ENCODE results near the gene GGACT. TPM values are rescaled to one million over a fixed set of nuclear protein-coding genes. Genes with fewer than 3 reads are reported as not detected.

Gene GGACT
- total and polyA plus RNA-seq, 2 experiments from 2014 or later: 0.24 to 1.0 TPM

GRCh38 chr13:100540621-100541020, 48.0 kb downstream of the GGACT start (continued):
- TF ChIP-seq, protein P1, sequence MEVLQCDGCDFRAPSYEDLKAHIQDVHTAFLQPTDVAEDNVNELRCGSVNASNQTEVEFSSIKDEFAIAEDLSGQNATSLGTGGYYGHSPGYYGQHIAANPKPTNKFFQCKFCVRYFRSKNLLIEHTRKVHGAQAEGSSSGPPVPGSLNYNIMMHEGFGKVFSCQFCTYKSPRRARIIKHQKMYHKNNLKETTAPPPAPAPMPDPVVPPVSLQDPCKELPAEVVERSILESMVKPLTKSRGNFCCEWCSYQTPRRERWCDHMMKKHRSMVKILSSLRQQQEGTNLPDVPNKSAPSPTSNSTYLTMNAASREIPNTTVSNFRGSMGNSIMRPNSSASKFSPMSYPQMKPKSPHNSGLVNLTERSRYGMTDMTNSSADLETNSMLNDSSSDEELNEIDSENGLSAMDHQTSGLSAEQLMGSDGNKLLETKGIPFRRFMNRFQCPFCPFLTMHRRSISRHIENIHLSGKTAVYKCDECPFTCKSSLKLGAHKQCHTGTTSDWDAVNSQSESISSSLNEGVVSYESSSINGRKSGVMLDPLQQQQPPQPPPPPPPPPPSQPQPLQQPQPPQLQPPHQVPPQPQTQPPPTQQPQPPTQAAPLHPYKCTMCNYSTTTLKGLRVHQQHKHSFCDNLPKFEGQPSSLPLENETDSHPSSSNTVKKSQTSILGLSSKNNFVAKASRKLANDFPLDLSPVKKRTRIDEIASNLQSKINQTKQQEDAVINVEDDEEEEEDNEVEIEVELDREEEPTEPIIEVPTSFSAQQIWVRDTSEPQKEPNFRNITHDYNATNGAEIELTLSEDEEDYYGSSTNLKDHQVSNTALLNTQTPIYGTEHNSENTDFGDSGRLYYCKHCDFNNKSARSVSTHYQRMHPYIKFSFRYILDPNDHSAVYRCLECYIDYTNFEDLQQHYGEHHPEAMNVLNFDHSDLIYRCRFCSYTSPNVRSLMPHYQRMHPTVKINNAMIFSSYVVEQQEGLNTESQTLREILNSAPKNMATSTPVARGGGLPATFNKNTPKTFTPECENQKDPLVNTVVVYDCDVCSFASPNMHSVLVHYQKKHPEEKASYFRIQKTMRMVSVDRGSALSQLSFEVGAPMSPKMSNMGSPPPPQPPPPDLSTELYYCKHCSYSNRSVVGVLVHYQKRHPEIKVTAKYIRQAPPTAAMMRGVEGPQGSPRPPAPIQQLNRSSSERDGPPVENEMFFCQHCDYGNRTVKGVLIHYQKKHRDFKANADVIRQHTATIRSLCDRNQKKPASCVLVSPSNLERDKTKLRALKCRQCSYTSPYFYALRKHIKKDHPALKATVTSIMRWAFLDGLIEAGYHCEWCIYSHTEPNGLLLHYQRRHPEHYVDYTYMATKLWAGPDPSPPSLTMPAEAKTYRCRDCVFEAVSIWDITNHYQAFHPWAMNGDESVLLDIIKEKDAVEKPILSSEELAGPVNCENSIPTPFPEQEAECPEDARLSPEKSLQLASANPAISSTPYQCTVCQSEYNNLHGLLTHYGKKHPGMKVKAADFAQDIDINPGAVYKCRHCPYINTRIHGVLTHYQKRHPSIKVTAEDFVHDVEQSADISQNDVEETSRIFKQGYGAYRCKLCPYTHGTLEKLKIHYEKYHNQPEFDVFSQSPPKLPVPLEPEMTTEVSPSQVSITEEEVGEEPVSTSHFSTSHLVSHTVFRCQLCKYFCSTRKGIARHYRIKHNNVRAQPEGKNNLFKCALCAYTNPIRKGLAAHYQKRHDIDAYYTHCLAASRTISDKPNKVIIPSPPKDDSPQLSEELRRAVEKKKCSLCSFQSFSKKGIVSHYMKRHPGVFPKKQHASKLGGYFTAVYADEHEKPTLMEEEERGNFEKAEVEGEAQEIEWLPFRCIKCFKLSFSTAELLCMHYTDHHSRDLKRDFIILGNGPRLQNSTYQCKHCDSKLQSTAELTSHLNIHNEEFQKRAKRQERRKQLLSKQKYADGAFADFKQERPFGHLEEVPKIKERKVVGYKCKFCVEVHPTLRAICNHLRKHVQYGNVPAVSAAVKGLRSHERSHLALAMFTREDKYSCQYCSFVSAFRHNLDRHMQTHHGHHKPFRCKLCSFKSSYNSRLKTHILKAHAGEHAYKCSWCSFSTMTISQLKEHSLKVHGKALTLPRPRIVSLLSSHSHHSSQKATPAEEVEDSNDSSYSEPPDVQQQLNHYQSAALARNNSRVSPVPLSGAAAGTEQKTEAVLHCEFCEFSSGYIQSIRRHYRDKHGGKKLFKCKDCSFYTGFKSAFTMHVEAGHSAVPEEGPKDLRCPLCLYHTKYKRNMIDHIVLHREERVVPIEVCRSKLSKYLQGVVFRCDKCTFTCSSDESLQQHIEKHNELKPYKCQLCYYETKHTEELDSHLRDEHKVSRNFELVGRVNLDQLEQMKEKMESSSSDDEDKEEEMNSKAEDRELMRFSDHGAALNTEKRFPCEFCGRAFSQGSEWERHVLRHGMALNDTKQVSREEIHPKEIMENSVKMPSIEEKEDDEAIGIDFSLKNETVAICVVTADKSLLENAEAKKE (CRISPR knock-in tag; IDR thresholded peaks at IDR 0.05): no peak
- TF ChIP-seq CREB1 (CRISPR knock-in tag; IDR thresholded peaks at IDR 0.05; ENCODE audit: low read depth) (no peak), EZH2phosphoT487 (IDR thresholded peaks at IDR 0.05; ENCODE audit: unreplicated experiment) (no peak), ZNF331 (CRISPR knock-in tag; IDR thresholded peaks at IDR 0.05; ENCODE audit: low read depth) (no peak), POLR2AphosphoS5 (IDR thresholded peaks at IDR 0.05; ENCODE audit: low read depth) (no peak)
- TF ChIP-seq, protein P2, sequence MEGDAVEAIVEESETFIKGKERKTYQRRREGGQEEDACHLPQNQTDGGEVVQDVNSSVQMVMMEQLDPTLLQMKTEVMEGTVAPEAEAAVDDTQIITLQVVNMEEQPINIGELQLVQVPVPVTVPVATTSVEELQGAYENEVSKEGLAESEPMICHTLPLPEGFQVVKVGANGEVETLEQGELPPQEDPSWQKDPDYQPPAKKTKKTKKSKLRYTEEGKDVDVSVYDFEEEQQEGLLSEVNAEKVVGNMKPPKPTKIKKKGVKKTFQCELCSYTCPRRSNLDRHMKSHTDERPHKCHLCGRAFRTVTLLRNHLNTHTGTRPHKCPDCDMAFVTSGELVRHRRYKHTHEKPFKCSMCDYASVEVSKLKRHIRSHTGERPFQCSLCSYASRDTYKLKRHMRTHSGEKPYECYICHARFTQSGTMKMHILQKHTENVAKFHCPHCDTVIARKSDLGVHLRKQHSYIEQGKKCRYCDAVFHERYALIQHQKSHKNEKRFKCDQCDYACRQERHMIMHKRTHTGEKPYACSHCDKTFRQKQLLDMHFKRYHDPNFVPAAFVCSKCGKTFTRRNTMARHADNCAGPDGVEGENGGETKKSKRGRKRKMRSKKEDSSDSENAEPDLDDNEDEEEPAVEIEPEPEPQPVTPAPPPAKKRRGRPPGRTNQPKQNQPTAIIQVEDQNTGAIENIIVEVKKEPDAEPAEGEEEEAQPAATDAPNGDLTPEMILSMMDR (conservative IDR thresholded peaks at IDR 0.05; ENCODE audit: low read depth in 2 of 2): no peak

GRCh38 chr13:100537951-100538462, 50.6 kb downstream of the GGACT start:
- Histone ChIP-seq H3K27me3 (ENCODE audit: insufficient read depth) (no peaks in the 10 kb centered on the region), H2AFZ (no peak overlapping the region), H3K79me2 (replicated peaks; ENCODE audit: insufficient read depth) (no peaks in the 10 kb centered on the region), H3K4me2 (no peak overlapping the region), H3F3A (replicated peaks; ENCODE audit: low read depth) (0 out of 2 replicates have a peak, but pooled peaks cover 6% of the 10 kb centered on the region), H3K4me1 (ENCODE audit: insufficient read depth) (no peaks in the 10 kb centered on the region; the same call in 1 of the 2 replicates), H3K9me2 (ENCODE audit: insufficient read depth) (no peaks in the 10 kb centered on the region), H3K27ac (ENCODE audit: low read depth) (no peak overlapping the region), H3K4me3 (no peak overlapping the region), H4K20me1 (replicated peaks; ENCODE audit: insufficient read depth) (no peaks in the 10 kb centered on the region), H3K36me3 (ENCODE audit: insufficient read depth) (no peaks in the 10 kb centered on the region)
- Mint-ChIP-seq H3K36me3 (ENCODE audit: low read depth) (no peaks in the 10 kb centered on the region), H3K4me3 (no peak overlapping the region), H3K9me3 (no peaks in the 10 kb centered on the region), H3K4me1 (peaks cover 22% of the 10 kb centered on the region), H3K27ac (no peak overlapping the region), H3K27me3 (ENCODE audit: insufficient read depth, low read depth, poor library complexity) (peaks cover 10% of the 10 kb centered on the region)
- TF ChIP-seq, protein P2 (conservative IDR thresholded peaks at IDR 0.05; ENCODE audit: low read depth in 2 of 2): no peak
- TF ChIP-seq JUNB (IDR thresholded peaks at IDR 0.05; ENCODE audit: unreplicated experiment): no peak
- ATAC-seq (no peak), DNase-seq (ENCODE audit: low spot score) (no peak)

Measured in GM23338 (cell line).